ENCODE results near the gene PCDHB4.
"Not testable (repeated sequence)": the region's sequence is repeated elsewhere in the genome, so short reads cannot be mapped to it uniquely, and the experiment has no call there.

DNA sequence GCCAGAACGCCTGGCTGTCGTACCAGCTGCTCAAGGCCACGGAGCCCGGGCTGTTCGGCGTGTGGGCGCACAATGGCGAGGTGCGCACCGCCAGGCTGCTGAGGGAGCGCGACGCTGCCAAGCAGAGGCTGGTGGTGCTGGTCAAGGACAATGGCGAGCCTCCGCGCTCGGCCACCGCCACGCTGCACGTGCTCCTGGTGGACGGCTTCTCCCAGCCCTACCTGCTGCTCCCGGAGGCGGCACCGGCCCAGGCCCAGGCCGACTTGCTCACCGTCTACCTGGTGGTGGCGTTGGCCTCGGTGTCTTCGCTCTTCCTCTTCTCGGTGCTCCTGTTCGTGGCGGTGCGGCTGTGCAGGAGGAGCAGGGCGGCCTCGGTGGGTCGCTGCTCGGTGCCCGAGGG is 25.0 kb upstream of the PCDHB4 start:
- not testable (repeated sequence) for TF ChIP-seq RFX5 (IDR thresholded peaks at IDR 0.05; ENCODE audit: low read depth, low read length); POLR2A (IDR thresholded peaks at IDR 0.05; ENCODE audit: low read depth, low read length); RCOR1 (IDR thresholded peaks at IDR 0.05; ENCODE audit: insufficient replicate concordance, low read length); SMC3 (IDR thresholded peaks at IDR 0.05; ENCODE audit: low read depth, low read length); BHLHE40 (IDR thresholded peaks at IDR 0.05; ENCODE audit: low read depth, low read length); CEBPB (IDR thresholded peaks at IDR 0.05; ENCODE audit: low read depth, low read length)
- TF ChIP-seq, protein P1, sequence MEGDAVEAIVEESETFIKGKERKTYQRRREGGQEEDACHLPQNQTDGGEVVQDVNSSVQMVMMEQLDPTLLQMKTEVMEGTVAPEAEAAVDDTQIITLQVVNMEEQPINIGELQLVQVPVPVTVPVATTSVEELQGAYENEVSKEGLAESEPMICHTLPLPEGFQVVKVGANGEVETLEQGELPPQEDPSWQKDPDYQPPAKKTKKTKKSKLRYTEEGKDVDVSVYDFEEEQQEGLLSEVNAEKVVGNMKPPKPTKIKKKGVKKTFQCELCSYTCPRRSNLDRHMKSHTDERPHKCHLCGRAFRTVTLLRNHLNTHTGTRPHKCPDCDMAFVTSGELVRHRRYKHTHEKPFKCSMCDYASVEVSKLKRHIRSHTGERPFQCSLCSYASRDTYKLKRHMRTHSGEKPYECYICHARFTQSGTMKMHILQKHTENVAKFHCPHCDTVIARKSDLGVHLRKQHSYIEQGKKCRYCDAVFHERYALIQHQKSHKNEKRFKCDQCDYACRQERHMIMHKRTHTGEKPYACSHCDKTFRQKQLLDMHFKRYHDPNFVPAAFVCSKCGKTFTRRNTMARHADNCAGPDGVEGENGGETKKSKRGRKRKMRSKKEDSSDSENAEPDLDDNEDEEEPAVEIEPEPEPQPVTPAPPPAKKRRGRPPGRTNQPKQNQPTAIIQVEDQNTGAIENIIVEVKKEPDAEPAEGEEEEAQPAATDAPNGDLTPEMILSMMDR (conservative IDR thresholded peaks at IDR 0.05; ENCODE audit: low read depth, low read length): not testable (repeated sequence)
